Hepatic stellate cell (primary cell): ENCODE measurements around the gene SULT2B1.
"Not testable (repeated sequence)": the region's sequence is repeated elsewhere in the genome, so short reads cannot be mapped to it uniquely, and the experiment has no call there.

ENCODE experiments used
- DNase-seq: peaks from one replicate; pipeline ENCODE4 v3.0.0; 2011; ENCODE audit warnings: low spot score

The SULT2B1 gene

DNA sequence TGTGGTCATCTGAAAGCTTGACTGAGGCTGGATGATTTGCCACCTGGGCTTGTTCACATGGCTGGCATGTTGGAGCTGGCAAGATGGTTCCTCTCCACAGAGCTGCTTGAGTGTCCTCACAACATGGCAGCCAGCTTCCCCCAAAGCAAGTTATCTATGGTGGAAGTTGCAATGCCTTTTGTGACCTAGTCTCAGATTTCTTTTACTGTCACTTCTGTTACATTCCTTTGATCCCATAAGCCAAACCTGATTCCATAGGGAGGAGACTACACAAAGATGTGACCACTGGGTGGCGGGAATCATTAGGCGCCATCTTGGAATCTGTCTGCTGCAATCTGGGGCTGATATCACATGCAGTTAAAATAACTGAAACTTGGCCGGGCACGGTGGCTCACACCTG is 22.8 kb upstream of the SULT2B1 start:
- no peak for DNase-seq

GRCh38 chr19:48530066-48530720 is 21.8 kb upstream of the SULT2B1 start:
- no peak for DNase-seq

GRCh38 chr19:48530770-48531169 is 21.2 kb upstream of the SULT2B1 start:
- DNase-seq, result no peak

GRCh38 chr19:48533770-48534169 is 18.2 kb upstream of the SULT2B1 start:
- no peak for DNase-seq

- DNase-seq, result no peak
These were observed 14.4 kb upstream of the SULT2B1 start for GRCh38 chr19:48537541-48537940.

- not testable (repeated sequence) for DNase-seq
These were observed 13.9 kb upstream of the SULT2B1 start for GRCh38 chr19:48538057-48538456.

DNA sequence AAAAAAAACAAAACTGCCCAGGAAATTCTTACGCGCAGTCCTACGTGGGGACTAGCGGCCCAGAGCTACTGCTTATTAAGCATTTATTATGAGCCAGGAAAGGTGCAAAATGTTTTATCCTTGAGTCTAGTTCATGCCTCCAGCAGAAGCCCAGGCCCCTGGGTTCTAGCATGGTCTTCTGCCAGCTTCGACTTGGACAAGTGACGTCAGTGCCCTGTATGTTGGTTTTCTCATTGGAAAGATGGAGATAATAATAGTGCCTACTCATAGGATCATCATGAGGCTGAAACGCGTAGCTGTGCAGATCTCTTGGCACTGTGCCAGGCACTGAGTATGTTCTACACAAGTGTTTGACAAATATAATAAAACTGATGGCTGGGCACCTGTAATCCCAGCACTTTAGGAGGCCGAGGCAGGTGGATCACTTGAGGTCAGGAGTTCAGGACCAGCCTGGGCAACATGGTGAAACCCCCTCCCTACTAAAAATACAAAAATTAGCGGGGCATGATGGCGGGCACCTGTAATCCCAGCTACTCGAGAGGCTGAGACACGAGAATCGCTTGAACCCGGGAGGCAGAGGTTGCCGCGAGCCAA is 12.4 kb upstream of the SULT2B1 start:
- no peak for DNase-seq

- no peak for DNase-seq
These were observed 11.9 kb upstream of the SULT2B1 start for GRCh38 chr19:48540110-48540509.

DNA sequence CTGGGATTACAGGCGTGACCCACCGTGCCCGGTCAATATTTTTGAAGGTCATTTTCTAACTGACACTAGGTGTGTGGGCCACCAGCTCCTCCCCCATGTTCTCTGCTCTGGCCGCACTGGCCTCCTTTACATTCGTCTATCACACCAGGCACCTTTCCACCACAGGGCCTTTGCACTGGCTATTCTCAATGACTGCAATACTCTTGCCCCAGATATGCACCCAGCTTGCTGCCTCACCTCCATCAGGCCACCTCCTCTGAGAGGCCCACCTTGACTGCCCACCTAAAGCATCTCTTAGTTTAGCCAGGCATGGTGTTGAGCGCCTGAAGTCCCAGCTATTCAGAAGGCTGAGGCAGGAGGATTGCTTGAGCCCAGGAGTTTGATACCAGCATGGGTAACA is 10.2 kb upstream of the SULT2B1 start:
- no peak for DNase-seq

- peak; percentile 64 for DNase-seq
These were observed 8.8 kb upstream of the SULT2B1 start for GRCh38 chr19:48543121-48543710.

DNA sequence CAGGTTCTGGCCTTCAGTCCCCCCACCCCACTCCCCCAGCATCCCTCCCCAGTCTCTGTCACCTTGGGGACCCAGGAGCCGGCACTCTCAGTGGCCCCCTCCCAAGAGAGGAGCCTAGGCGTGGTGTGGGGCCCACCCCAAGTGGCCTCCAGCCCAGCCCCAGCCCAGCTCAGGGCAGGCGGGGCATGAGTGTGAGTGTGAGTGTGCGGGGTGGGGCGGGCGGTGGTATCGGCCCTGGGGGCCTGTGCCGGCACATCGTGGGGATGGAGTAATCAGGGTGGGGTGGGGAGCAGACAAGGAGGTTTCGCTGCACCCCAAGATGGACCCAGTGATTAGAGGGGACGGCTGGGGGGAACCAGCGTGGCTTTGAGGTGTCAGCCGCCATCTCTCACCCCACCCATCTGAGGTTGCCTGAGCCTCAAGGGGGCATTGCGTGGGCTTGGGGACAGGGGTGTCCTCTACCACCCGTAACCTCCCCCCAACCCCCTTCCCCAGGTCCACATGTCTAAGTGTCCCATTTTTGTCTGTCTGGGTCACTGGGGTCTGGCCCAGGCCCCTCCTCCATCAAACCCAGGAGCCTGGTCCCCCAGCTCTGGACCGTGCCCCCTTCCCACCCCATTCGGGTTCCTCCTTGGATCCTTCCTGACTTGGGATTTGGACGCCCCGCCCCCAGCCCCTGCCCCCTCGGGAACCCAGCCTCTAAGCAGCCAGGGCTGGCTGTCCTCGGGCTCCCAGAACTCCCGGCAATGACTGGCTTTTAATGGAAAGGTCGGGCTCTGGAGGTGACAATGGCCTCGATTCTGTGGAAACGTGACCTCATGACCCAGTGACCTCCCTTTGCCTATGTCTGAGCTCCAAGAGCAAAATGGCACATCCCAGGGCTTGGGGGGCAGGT is 6.9 kb upstream of the SULT2B1 start:
- no peak for DNase-seq

GRCh38 chr19:48547722-48548121 is 4.2 kb upstream of the SULT2B1 start:
- DNase-seq, result no peak

DNA sequence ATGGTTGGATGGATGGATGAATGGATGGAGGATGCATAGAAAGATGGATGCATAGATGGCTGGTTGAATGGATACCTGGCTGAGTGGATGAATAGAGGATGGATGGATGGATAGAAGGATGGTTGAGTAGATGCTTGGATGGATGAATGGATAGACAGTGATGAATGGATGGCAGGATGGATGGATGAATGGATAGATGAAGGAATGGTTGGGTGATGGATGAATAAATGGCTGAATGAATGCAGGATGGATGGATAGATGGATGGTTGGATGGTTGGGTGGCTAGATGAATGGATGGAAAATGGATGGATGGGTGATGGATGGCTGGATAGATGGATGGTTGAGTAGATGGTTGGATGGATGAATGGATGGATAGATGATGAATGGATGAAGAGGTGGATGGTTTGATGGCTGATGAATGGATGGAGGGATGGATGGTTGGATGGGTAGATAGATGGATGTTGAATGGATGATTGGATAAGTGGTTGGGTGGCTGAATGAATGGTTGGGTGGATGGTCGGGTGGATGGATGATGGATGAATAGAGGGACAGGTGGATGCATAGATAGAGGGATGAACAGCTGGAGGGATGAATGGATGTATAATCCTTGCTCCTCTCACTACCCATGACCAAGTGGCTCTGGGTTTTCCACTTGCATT is 3.6 kb upstream of the SULT2B1 start:
- DNase-seq, result no peak

DNA sequence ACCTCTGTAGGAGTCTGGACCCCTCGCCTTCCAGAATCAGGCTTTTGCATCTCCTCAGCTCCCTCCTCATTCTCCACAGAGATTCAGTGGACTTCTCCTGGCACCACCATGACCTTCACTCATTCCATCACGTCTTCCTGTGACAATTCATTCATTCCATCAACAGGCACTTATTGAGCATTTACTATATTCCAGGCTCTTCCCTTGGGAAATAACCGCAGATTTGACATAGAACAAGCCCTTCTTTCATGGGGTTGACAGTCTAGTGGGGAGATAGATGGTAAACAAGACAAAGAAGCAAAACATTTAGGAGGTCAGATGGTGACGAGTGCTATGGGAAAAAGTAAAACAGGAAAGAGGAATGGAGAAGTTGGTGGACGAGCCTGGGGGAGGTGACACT is 2.6 kb upstream of the SULT2B1 start:
- no peak for DNase-seq

GRCh38 chr19:48552406-48553322 is 692 bp downstream of the SULT2B1 start:
- DNase-seq, result no peak

GRCh38 chr19:48553676-48554384 is 1.9 kb downstream of the SULT2B1 start:
- DNase-seq, result peak; percentile 77

- no peak for DNase-seq
These were observed 2.6 kb downstream of the SULT2B1 start for GRCh38 chr19:48554385-48555091.

DNA sequence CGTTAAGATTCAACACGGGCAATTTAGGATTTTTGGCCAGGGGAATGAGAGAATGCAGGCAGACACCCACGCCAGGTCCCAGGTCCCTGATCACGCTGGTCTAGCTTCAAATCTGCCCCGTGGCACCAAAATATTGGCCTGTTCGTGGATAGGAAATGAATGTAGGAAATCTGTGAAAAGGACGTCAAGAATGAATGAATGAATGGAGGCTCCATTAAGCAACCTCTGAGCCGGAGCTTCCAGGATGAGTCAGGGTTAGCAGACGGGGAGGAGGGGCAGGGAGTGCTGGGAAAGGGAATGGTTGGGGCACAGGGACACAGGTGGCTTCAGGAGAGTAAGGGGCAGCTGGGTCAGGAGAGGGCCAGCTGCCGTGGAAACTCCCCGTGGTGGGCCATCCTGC is 4.2 kb downstream of the SULT2B1 start:
- peak; percentile 70 for DNase-seq

GRCh38 chr19:48556825-48557224 is 4.9 kb downstream of the SULT2B1 start:
- DNase-seq, result no peak
